HCT116 (cell line): ENCODE data around the gene KIAA0825. TPM values are rescaled to one million over a fixed set of nuclear protein-coding genes. Genes with fewer than 3 reads are reported as not detected.

Experiments used
- ATAC-seq: fragments of 200-7000 bp; cut with Tn5 transposase; 2 replicates; pipeline ENCODE4 v1.9.1; 2020; ENCODE audit warnings: mild to moderate bottlenecking, moderate library complexity
- BruUV-seq: library from RNA; stranded (reverse); fragments of 400-500 nt; replicated peaks from 2 replicates; lab custom pipeline; 2021; lab: Mats Ljungman, UMichigan
- CTCF ChIA-PET: fragments of 300-600 bp; sonication (Branson Sonifier 250); formaldehyde crosslinking; loops from one replicate; lab custom pipeline; 2021; ENCODE audit warnings: antibody characterized with exemption; lab: Charles Lee
- POLR2A ChIA-PET: fragments of 300-600, 350-600 bp; sonication (Branson Sonifier 250); formaldehyde crosslinking; loops from one replicate; lab custom pipeline; 2021; ENCODE audit warnings: antibody characterized with exemption; lab: Charles Lee
- RAD21 ChIA-PET, 2 experiments: fragments of 300-600 bp; sonication (Branson Sonifier 250); formaldehyde crosslinking; loops; one replicate each; lab custom pipeline; 2023; ENCODE audit warnings: low total read pairs in 2 of 2; ENCODE audit not compliant: uncharacterized antibody in 2 of 2, unreplicated experiment in 2 of 2, low non-redundant PET in 1 of 2; lab: Charles Lee
- DNase-seq: peaks from one replicate; pipeline ENCODE4 v3.0.0-alpha.2; 2010; ENCODE audit warnings: low read depth, low spot score
- H2AFZ ChIP-seq: fragments of 200-600 bp; shearing (Covaris generic), sonication (generic); 2 replicates; pipeline ENCODE4 v1.6.1; 2017; ENCODE audit warnings: low read depth, mixed run types, mixed read lengths, antibody characterized with exemption, low read length; ENCODE audit not compliant: poor library complexity, severe bottlenecking
- H3K27ac ChIP-seq: 2 replicates; pipeline ENCODE4 v1.5.1; 2012; ENCODE audit warnings: low read depth, low read length
- H3K27me3 ChIP-seq: fragments of 200-600 bp; sonication (generic); 2 replicates; pipeline ENCODE4 v1.6.1; 2016; ENCODE audit warnings: mixed run types, low read length, mixed read lengths; ENCODE audit not compliant: insufficient read depth
- H3K36me3 ChIP-seq, 2 experiments: fragments of 200-500 bp in 1 of 2; fragments of 200-600 bp in 1 of 2; sonication (Bioruptor generic) in 1 of 2; sonication (generic) in 1 of 2; 2 replicates each; pipeline versions ENCODE4 v1.5.1 to v1.6.1; 2014 to 2016; ENCODE audit warnings: low read length in 2 of 2, inconsistent platforms in 1 of 2, mixed read lengths in 1 of 2, mixed run types in 1 of 2; ENCODE audit not compliant: insufficient read depth in 2 of 2, control insufficient read depth in 1 of 2
- H3K4me1 ChIP-seq, 2 experiments: fragments of 200-600 bp in 1 of 2; sonication (generic) in 1 of 2; 2 replicates each; pipeline versions ENCODE4 v1.5.1 to v1.6.1; 2012 to 2017; ENCODE audit warnings: low read length in 2 of 2, inconsistent platforms in 1 of 2, mild to moderate bottlenecking in 1 of 2, mixed read lengths in 1 of 2, mixed run types in 1 of 2, moderate library complexity in 1 of 2; ENCODE audit not compliant: insufficient read depth in 2 of 2, control insufficient read depth in 1 of 2
- H3K4me2 ChIP-seq: fragments of 200-600 bp; sonication (generic); 2 replicates; pipeline ENCODE4 v1.6.1; 2017; ENCODE audit warnings: mixed run types, low read length, mixed read lengths
- H3K4me3 ChIP-seq, 2 experiments: fragments of 200-600 bp in 1 of 2; sonication (generic) in 1 of 2; replicated peaks in 1 of 2; 2 replicates each; pipeline ENCODE4 v1.5.1; 2011 to 2016; ENCODE audit warnings: low read length in 2 of 2, control low read depth in 1 of 2, low read depth in 1 of 2, mild to moderate bottlenecking in 1 of 2, mixed read lengths in 1 of 2, mixed run types in 1 of 2
- H3K79me2 ChIP-seq: fragments of 200-600 bp; sonication (generic); 2 replicates; pipeline ENCODE4 v1.6.1; 2017; ENCODE audit warnings: mild to moderate bottlenecking, mixed run types, low read length, moderate library complexity, mixed read lengths; ENCODE audit not compliant: insufficient read depth
- H3K9ac ChIP-seq: fragments of 200-600 bp; sonication (generic); 2 replicates; pipeline ENCODE4 v1.6.1; 2016; ENCODE audit warnings: low read length, mixed read lengths
- H3K9me2 ChIP-seq: fragments of 200-600 bp; sonication (generic), shearing (Covaris generic); 2 replicates; pipeline ENCODE4 v1.6.1; 2017; ENCODE audit warnings: mixed run types, mild to moderate bottlenecking, moderate library complexity; ENCODE audit not compliant: insufficient read depth
- H3K9me3 ChIP-seq, 2 experiments: fragments of 200-500 bp in 1 of 2; fragments of 200-600 bp in 1 of 2; sonication (Bioruptor generic) in 1 of 2; sonication (generic) in 1 of 2; 2 replicates each; pipeline ENCODE4 v1.6.1; 2014 to 2017; ENCODE audit warnings: low read length in 2 of 2, mixed read lengths in 2 of 2, inconsistent platforms in 1 of 2, low read depth in 1 of 2, mild to moderate bottlenecking in 1 of 2, mixed run types in 1 of 2, moderate library complexity in 1 of 2; ENCODE audit not compliant: control insufficient read depth in 1 of 2, insufficient read depth in 1 of 2
- H4K20me1 ChIP-seq: fragments of 200-600 bp; sonication (generic), shearing (Covaris generic); 2 replicates; pipeline ENCODE4 v1.6.1; 2017; ENCODE audit warnings: mixed run types, mild to moderate bottlenecking, moderate library complexity; ENCODE audit not compliant: insufficient read depth
- ATF3 ChIP-seq: IDR thresholded peaks from 2 replicates; pipeline ENCODE4 v1.6.1; 2012
- CTCF ChIP-seq, 3 experiments: fragments of 200-600 bp in 1 of 3; sonication (generic) in 1 of 3; IDR thresholded peaks in 2 of 3; conservative IDR thresholded peaks in 1 of 3; 2 replicates each; pipeline ENCODE4 v1.5.1; 2012 to 2017; ENCODE audit warnings: low read depth in 2 of 3, low read length in 2 of 3, antibody characterized with exemption in 1 of 3, borderline replicate concordance in 1 of 3, control low read depth in 1 of 3, mild to moderate bottlenecking in 1 of 3, mixed read lengths in 1 of 3, mixed run types in 1 of 3, moderate library complexity in 1 of 3; ENCODE audit not compliant: insufficient read depth in 1 of 3
- ELF1 ChIP-seq: IDR thresholded peaks from 2 replicates; pipeline ENCODE4 v1.6.1; 2012; ENCODE audit warnings: low read depth, borderline replicate concordance
- EZH2 ChIP-seq: fragments of 200-600 bp; sonication (generic); IDR thresholded peaks from 2 replicates; pipeline ENCODE4 v1.6.1; 2017; ENCODE audit warnings: antibody characterized with exemption, mixed run types
- FOSL1 ChIP-seq: IDR thresholded peaks from 2 replicates; pipeline ENCODE4 v1.6.1; 2012; ENCODE audit warnings: low read depth
- MAX ChIP-seq: IDR thresholded peaks from 2 replicates; pipeline ENCODE4 v1.6.1; 2012
- POLR2A ChIP-seq: IDR thresholded peaks from 2 replicates; pipeline ENCODE4 v1.7.0; 2011; ENCODE audit warnings: borderline replicate concordance; ENCODE audit not compliant: insufficient read depth, insufficient read length; ENCODE audit errors: extremely low read depth
- POLR2AphosphoS5 ChIP-seq: IDR thresholded peaks from 2 replicates; pipeline ENCODE4 v1.6.1; 2011; ENCODE audit warnings: mild to moderate bottlenecking, low read depth, low read length, moderate library complexity
- RAD21 ChIP-seq: IDR thresholded peaks from 2 replicates; pipeline ENCODE4 v1.6.1; 2012; ENCODE audit warnings: low read depth, mild to moderate bottlenecking
- SIN3A ChIP-seq: IDR thresholded peaks from 2 replicates; pipeline ENCODE4 v1.6.1; 2012; ENCODE audit warnings: low read depth
- SP1 ChIP-seq: IDR thresholded peaks from 2 replicates; pipeline ENCODE4 v1.6.1; 2012; ENCODE audit warnings: low read depth
- TCF7L2 ChIP-seq: IDR thresholded peaks from 2 replicates; pipeline ENCODE4 v1.7.0; 2011; ENCODE audit warnings: borderline replicate concordance, inconsistent platforms; ENCODE audit not compliant: insufficient read depth, insufficient read length; ENCODE audit errors: extremely low read depth
- YY1 ChIP-seq: IDR thresholded peaks from 2 replicates; pipeline ENCODE4 v1.6.1; 2011; ENCODE audit warnings: low read length, low read depth, moderate library complexity, mild to moderate bottlenecking; ENCODE audit not compliant: insufficient replicate concordance; ENCODE audit errors: extremely low read depth
- ZBTB33 ChIP-seq: IDR thresholded peaks from 2 replicates; pipeline ENCODE4 v1.6.1; 2011; ENCODE audit warnings: mild to moderate bottlenecking, low read length, moderate library complexity; ENCODE audit not compliant: insufficient replicate concordance; ENCODE audit errors: extremely low read depth
- ZFX ChIP-seq: fragments of 450-650 bp; IDR thresholded peaks from 2 replicates; pipeline ENCODE4 v1.6.1; 2017
- ZNF274 ChIP-seq: fragments of 200-500 bp; sonication (Bioruptor generic); IDR thresholded peaks from 2 replicates; pipeline ENCODE4 v1.6.1; 2014; ENCODE audit warnings: mild to moderate bottlenecking, low read depth, low read length, inconsistent platforms
- intact Hi-C: fragments of 100-400 bp; cut with micrococcal nuclease; formaldehyde crosslinking; loops from 2 replicates; pipeline ENCODE4 v1.10.0; 2022
- total RNA-seq: library from RNA; stranded (reverse); gene quantifications from one replicate; pipeline ENCODE4 v1.2.1, GENCODE V29; 2021; ENCODE audit not compliant: unreplicated experiment

Gene KIAA0825
- total RNA-seq, 1 experiment from 2014 or later = 1.4 TPM

GRCh38 chr5:94378062-94378461 lies 240.3 kb downstream of the KIAA0825 start:
- ChIA-PET POLR2A (no interaction called here), CTCF (no interaction called here), RAD21 (no interaction called here)
- H3K9me3 ChIP-seq = no peaks in the 10 kb centered on the region
- H3K9me2 ChIP-seq = no peaks in the 10 kb centered on the region
- intact Hi-C loops = no loop called here
- no peak overlapping the region for H2AFZ ChIP-seq
- DNase-seq (no peak), ATAC-seq (no peak)
- no peak overlapping the region for H3K4me2 ChIP-seq
- H3K4me1 ChIP-seq = no peaks in the 10 kb centered on the region
- no peaks in the 10 kb centered on the region for H4K20me1 ChIP-seq
- H3K4me3 ChIP-seq = no peak overlapping the region
- H3K79me2 ChIP-seq = no peaks in the 10 kb centered on the region
- H3K36me3 ChIP-seq = no peaks in the 10 kb centered on the region
- TF ChIP-seq ELF1 (no peak), ZNF274 (no peak), POLR2AphosphoS5 (no peak), RAD21 (no peak), TCF7L2 (no peak)
- TF ChIP-seq, all 23 proteins: peak for 0
- no peak overlapping the region for H3K9ac ChIP-seq
- H3K27ac ChIP-seq = no peak overlapping the region
- no TSS peak for BruUV-seq
- no peaks in the 10 kb centered on the region for H3K27me3 ChIP-seq

GRCh38 chr5:94376672-94377345 lies 241.6 kb downstream of the KIAA0825 start:
- Histone ChIP-seq H3K79me2 (no peaks in the 10 kb centered on the region), H3K9ac (no peak overlapping the region), H3K27me3 (no peaks in the 10 kb centered on the region), H3K9me3 (no peaks in the 10 kb centered on the region), H3K9me2 (no peaks in the 10 kb centered on the region), H4K20me1 (no peaks in the 10 kb centered on the region), H3K4me1 (no peaks in the 10 kb centered on the region), H3K4me2 (no peak overlapping the region), H3K4me3 (no peak overlapping the region), H2AFZ (no peak overlapping the region), H3K36me3 (no peaks in the 10 kb centered on the region)
- BruUV-seq = no TSS peak
- ChIA-PET RAD21 (no interaction called here), POLR2A (no interaction called here), CTCF (no interaction called here)
- ATAC-seq (no peak), DNase-seq (no peak)
- TF ChIP-seq POLR2AphosphoS5 = no peak
- TF ChIP-seq SP1 = no peak
- TF ChIP-seq ZBTB33 = no peak
- TF ChIP-seq ELF1 = no peak
- TF ChIP-seq TCF7L2 = no peak
- no peak for TF ChIP-seq ATF3
- TF ChIP-seq CTCF (IDR thresholded peaks at IDR 0.05 in 2 of 3, conservative IDR thresholded peaks at IDR 0.05 in 1 of 3; ENCODE audit: borderline replicate concordance in 1 of 3, insufficient read depth in 1 of 3, low read depth in 2 of 3, low read length in 2 of 3) = no peak
- no peak for TF ChIP-seq YY1
- TF ChIP-seq SIN3A = no peak
- no peak for TF ChIP-seq MAX
- no peak for TF ChIP-seq ZNF274
- TF ChIP-seq POLR2A = no peak
- TF ChIP-seq EZH2 = no peak
- no peak for TF ChIP-seq FOSL1
- TF ChIP-seq ZFX = no peak
- TF ChIP-seq, all 23 proteins: peak for 0
- H3K27ac ChIP-seq = no peak overlapping the region
- intact Hi-C loops = no loop called here
